Stimulated activated CD8-positive, alpha-beta memory T cell treated with anti-CD3 and anti-CD28 coated beads, Interleukin-15, amount 100 ng/mL, for 1 hour (primary cell): ENCODE measurements around the gene CD177.
"Not testable (repeated sequence)": the region's sequence is repeated elsewhere in the genome, so short reads cannot be mapped to it uniquely, and the experiment has no call there.

ENCODE experiments used
- DNase-seq: peaks from one replicate; pipeline ENCODE4 v3.0.0-alpha.2; 2020; ENCODE audit warnings: low read depth

CD177 gene

GRCh38 chr19:43332058-43332922 lies 21.2 kb upstream of the CD177 start:
- no peak for DNase-seq

- not testable (repeated sequence) for DNase-seq
Observed at GRCh38 chr19:43336508-43336907, 17.0 kb upstream of the CD177 start.

- DNase-seq, result no peak
Observed at GRCh38 chr19:43337737-43338136, 15.7 kb upstream of the CD177 start.

GRCh38 chr19:43338530-43338929 lies 15.0 kb upstream of the CD177 start:
- no peak for DNase-seq

GRCh38 chr19:43339243-43339930 lies 14.1 kb upstream of the CD177 start:
- DNase-seq, result not testable (repeated sequence)

GRCh38 chr19:43340101-43340500 lies 13.4 kb upstream of the CD177 start:
- DNase-seq, result not testable (repeated sequence)

- not testable (repeated sequence) for DNase-seq
Observed at GRCh38 chr19:43341098-43341497, 12.4 kb upstream of the CD177 start.

GRCh38 chr19:43342104-43342503 lies 11.4 kb upstream of the CD177 start:
- not testable (repeated sequence) for DNase-seq

- not testable (repeated sequence) for DNase-seq
Observed at GRCh38 chr19:43344347-43344925, 9.1 kb upstream of the CD177 start.

GRCh38 chr19:43349813-43350212 lies 3.7 kb upstream of the CD177 start:
- DNase-seq, result not testable (repeated sequence)

GRCh38 chr19:43351998-43352746 lies 1.3 kb upstream of the CD177 start:
- DNase-seq, result no peak

GRCh38 chr19:43354305-43354627 lies 780 bp downstream of the CD177 start:
- no peak for DNase-seq

- DNase-seq, result not testable (repeated sequence)
Observed at GRCh38 chr19:43356749-43357148, 3.3 kb downstream of the CD177 start.

GRCh38 chr19:43362179-43362578 lies 8.7 kb downstream of the CD177 start:
- DNase-seq, result no peak

GRCh38 chr19:43362745-43363144 lies 9.3 kb downstream of the CD177 start:
- no peak for DNase-seq

- DNase-seq, result not testable (repeated sequence)
Observed at GRCh38 chr19:43365677-43366076, 12.2 kb downstream of the CD177 start.

GRCh38 chr19:43367822-43368221 lies 14.3 kb downstream of the CD177 start:
- no peak for DNase-seq

GRCh38 chr19:43368897-43369296 lies 15.4 kb downstream of the CD177 start:
- not testable (repeated sequence) for DNase-seq

GRCh38 chr19:43371909-43372308 lies 18.4 kb downstream of the CD177 start:
- DNase-seq, result no peak

GRCh38 chr19:43372462-43372861 lies 19.0 kb downstream of the CD177 start:
- no peak for DNase-seq

- not testable (repeated sequence) for DNase-seq
Observed at GRCh38 chr19:43377624-43378023, 24.1 kb downstream of the CD177 start.

- DNase-seq, result no peak
Observed at GRCh38 chr19:43380008-43380407, 26.5 kb downstream of the CD177 start.
